GM18907 (cell line): ENCODE results near the gene PGA3.
"Not testable (repeated sequence)": the region's sequence is repeated elsewhere in the genome, so short reads cannot be mapped to it uniquely, and the experiment has no call there.

Source experiments
- ATAC-seq: cut with Tn5 transposase; IDR thresholded peaks from one replicate; pipeline ENCODE4 v1.9.1; 2021; ENCODE audit warnings: mild to moderate bottlenecking, moderate library complexity; ENCODE audit not compliant: unreplicated experiment

The PGA3 gene

DNA sequence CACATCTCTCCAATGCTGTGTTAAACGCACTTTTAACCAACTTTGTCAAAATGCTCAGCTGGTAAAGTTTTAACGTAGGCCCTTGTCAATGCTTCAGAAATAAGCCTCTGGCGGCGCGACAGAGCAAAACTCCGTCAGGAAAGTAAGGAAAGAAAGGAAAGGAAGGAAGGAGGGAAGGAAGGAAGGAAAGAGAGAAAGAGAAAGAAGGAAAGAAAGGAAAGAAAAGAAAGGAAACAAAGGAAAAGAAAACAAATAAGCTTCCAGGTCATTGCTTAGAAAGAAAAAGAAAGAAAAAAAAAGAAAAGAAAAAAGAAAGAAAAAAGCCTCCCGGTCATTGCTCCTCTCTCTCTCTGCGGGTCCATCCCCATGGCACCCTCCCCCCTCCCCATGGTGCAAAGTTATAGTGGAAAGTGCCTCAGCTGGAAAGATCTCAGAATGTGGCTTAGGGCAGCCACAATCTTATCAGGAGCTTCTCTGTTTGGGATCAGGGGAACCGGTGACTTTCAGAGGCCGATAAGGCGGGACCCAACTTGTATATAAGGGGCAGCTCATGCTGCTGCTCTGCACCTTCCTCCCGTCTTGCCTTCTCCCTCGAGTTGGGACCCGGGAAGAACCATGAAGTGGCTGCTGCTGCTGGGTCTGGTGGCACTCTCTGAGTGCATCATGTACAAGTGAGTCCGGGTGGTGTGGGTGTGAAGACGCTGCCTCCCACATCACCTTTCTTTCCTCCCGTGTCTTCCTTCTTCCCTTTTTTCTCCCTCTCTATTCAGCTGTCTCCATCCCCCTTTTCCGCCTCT is at the start of gene PGA3:
TSS of gene PGA3 (plus strand) at position 566 of the 797 bp plus-strand sequence. CDS start at position 616, 50 bp downstream.
- not testable (repeated sequence) for ATAC-seq

DNA sequence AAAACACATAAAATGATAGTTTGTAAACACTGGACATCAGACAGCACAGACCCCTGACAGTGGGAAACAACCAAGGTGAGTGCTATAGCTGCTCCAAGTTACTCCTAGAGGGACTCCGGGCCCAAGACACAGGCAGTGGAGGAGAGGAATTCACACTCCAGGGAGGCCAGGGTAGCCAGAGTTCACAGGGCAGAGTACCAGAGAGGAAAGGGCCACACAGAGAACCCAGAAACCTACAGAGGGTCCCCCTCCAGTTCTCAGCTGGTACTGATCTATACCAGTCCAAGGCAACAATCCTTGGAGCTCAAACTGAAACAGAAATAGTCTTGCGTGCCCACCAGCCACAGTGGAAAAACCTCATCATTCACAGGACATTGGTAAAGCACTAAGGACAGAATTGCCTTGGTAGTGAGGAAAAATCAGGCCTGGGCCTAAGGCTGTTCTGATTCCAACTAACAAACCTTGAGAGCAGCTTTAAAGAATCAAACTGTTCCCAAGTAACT is 49.7 kb upstream of the PGA3 start:
- no peak for ATAC-seq

DNA sequence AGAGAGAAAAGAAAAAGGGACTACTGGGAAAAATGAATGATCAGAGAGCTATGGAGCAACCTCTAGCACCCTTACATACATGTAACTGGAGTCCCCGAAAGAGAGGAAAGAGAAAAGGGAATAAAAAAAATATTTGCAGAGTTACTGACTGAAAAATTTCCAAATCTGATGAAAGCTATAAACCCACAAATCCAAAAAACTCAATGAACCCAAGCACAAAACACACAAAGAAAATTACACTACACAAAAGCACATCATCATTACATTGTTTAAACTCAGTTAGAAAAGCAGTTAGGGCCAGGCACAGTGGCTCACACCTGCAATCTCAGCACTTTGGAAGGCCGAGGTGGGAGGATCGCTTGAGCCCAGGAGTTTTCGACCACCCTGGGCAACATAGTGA is 48.8 kb upstream of the PGA3 start:
- ATAC-seq = no peak

DNA sequence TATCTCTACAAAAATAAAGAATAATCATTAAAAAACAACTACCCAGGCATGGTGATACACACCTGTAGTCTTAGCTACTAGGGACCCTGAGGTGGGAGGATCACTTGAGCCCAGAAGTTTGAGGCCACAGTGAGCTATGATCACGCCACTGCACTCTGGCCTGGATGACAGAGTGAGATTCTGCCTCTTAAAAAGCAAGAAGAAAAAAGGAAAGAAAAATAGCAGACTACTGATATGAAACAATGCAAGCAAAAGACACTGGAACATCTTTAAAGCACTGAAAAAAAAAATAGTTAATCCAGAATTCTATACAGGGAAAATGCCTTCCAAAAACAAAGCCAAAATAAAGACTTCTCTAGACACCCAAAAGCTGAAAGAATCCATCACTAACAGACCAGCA is 48.0 kb upstream of the PGA3 start:
- ATAC-seq = no peak

DNA sequence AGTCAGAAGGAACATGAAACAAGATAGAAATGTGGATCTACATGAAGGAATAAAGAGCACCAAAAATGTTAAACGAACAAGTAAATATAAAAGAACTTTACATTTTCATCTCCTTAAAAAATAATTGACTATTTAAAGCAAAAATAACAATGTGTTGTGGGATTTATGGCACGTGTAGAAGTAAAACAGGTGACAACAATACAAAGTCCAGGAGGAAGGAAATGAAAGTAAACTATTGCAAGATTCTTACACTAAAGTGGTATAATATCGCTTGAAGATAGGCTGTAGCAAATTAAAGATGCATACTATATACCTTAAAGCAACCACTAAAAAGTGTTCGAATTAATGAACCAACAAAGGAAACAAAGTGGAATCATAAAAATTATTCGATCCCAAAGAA is 47.6 kb upstream of the PGA3 start:
- no peak for ATAC-seq

DNA sequence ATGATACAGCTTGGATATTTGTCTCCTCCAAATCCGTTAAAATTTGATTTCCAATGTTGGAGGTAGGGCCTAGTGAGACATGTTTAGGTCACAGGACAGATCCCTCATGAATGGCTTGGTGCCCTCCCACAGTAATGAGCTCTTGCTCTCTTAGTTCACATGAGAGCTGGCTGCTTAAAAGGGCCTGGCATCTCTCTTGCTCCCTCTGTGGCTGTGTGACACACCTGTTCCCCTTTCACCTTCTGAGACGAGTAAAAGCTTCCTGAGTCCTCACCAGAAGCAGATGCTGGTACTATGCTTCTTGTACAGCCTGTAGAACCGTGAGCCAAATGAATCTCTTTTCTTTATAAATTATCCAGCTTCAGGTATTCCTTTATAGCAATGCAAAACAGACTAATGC is 45.6 kb upstream of the PGA3 start:
- ATAC-seq = no peak

DNA sequence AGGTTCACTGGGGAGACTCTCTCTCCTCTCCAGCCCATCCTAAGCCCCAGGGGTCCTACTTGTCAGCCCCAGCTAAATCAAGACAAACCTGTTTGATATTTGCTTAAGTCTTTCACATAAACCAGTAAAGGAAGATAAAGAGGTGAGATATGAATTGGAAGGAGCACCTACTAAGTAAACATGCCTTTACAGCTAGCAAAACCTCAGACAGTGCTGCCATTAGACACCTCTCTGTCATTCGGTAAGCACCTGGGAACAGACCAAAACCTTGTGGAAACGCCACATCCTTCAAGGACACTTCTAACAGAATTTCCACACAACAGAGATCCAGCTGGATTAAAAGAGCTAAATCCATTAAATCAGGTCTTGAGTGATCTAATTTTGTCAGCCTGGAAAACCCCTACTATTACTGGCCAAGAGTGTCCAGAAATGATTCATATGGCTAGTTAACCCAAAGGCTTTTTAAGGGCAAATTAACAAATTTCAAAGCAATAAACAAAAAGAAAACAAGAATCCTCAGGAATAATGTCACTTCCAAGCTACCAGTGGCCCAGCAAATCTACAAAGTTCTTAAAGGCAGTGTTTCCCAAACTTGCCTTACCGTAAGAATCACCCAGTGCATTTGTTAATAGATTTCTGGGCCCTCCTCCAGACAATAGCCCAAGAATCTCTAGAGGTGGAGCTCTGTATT is 44.5 kb upstream of the PGA3 start:
- ATAC-seq = no peak

DNA sequence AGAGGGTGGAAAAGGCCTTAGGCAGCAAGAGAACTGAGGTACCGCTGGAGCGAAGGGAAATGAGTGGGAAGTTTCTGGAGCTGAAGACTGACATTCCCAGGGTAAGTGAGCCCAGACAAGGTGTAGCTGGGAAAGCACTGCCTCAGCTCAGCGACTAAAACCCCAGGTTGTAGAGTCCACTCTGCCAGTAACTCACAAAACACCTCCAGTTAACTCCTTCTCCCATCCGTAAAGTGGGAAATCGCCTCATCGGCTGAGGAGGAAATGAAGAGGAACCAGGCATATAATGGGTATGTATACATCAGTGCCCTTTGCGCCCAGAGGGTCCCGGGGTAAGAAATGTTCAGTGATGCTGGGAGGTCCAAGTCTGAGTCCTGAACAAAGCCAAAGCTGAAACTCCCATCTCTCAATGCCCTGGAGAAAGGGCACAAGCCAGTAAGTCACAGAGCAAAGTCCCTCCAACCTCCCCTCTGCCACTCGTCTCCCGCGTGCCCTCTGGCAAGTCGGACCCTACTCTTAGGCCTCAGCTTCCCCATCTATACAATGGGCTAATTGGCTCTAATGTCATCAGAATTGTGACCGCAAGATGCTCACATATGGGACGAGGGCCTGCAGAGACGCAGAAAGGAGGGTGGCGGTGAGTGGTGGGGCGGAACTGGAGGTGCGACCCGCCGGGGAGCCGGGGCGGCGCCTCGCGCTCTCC is 42.7 kb upstream of the PGA3 start:
- no peak for ATAC-seq

DNA sequence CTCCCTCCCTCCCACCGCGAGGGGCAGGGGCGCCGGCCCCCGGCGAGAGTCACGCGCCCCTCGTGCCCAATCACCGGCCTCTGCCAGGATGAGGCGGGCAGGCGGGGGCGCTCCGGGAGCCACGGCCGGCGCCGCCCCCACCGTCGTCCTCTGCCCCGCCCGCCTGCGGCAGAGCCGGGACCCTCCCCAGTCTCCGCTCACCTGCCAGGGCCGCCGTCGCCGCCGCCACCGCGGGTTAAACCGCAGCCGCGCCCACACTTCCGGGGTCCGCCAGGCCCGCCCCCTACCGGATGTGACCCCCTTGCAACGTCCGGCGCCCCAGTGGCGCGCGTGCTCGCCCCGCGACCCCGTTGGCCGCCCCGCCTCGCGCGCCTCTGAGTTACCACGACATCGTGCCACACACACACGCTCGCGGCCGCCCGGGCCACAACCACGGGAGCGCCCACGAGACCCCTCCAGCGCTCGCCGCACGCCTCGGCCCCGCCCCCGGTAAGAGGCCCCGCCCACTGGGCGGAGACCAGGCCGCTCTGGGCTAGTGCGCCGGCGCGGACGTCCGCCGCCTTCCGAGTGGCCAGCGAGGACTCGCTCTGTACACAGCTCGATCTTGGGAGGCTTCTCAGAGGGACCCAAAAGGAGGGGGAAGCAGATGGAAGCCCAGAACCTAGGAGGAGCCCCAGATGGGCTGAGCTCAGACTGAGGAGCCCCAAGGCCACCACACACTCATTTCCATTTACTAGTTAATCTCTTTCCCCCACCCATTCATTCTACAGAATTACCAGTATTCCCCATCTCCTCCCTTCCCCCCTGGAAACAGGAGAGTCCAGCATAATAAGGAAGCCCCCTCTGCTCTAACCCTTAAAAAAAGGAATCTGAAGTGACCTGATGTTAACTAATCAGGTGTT is 41.9 kb upstream of the PGA3 start, which contains the start of gene VPS37C:
TSS of gene VPS37C (minus strand) at position 237 of the 902 bp plus-strand sequence. CDS start 22,597 bp downstream, outside the sequence.
- ATAC-seq = peak; percentile 81

DNA sequence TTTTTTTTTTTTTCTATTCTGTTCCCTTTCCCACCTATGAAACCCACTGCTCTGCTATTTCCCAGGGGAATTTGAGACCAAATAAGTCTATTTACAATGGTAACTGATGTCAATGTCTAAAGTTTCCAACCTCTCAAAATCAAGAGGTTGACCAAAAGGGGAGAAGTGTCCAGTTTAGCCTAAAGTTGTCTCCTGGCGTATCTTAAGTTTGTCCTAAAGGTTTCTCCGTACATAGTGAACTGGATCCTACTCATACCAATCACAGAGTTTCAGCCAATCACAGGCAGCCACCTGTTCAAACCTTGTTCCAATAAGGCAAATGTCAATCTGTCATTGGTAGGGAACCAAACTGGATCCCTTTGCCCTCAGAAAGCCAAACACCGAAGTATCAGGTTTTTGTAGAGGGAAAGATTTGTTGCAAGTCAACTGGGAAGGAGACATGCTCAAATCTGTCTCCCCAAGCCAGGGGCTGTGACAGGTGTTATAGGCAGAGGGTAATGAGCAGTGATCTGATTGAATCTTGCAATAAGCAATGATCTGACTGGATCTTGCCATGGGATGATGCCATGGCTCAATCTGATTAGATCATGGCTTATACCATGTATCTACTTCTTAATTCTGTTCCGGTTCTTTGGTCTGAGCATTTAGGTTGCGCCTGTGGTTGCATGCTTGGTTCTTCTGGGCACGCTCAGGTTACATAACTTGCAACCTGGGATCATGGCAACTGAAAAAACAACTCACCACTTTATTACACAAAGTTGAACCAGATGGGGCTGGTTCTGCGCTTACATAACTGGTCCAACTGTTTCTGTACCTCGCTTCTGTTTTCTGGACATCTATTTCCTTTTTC is 41.0 kb upstream of the PGA3 start:
- ATAC-seq = no peak

DNA sequence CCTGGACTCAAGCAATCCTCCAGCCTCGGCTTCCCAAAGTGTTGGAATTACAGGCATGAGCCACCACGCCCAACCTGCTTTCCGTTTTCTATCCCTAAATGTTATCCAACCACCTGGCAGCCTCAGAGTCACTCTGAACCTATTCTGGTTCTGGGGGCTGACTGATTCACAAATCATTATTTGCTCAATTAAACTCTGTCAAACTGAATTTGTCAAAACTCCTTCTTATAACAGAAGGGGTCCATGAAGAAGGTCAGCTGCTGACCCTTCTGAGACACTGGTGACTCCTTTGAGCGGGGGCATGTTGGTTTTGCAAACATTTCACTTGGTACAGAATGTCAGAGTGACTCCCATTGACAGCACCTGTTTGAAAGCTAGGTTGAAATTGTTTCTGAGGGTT is 40.3 kb upstream of the PGA3 start:
- ATAC-seq = no peak

DNA sequence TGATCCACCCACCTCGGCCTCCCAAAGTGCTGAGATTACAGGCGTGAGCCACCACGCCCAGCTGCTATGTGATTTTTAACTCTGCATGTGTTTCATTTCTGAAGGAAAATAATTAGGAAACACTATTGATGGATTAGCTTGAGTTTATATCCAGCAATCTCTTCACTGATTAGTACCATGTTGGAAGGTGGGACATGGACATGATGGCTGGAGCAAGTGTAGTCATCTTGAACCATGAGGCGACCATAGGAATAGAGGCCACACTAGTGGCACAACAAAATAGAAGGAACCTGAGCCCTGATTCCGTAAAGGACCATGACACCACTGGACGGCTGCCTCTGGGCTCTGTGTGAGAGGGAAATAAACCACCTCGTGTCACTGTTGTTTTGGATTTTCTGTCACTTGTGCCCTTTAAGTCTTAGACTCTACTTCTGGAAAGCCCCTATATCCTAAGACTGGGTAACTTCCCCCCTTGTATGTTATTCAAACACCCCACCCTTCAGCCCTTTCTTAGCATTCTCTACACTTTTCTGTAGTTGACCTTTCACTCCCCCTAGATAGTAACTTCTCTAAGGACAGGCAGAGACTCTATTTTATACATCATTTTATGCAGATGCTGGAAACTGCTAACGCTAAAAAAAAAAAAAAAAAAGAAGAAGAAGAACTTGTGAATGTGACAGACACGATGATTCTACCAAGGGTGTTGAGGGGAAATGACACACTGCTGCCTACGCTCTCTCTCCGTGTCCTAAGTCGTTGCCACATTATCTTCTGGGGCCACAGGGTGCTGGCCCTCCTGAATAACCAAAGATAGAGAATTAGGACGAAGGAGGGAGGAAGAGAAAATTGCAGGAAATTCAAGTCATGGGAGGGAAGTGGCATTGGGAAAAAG is 39.4 kb upstream of the PGA3 start:
- no peak for ATAC-seq

DNA sequence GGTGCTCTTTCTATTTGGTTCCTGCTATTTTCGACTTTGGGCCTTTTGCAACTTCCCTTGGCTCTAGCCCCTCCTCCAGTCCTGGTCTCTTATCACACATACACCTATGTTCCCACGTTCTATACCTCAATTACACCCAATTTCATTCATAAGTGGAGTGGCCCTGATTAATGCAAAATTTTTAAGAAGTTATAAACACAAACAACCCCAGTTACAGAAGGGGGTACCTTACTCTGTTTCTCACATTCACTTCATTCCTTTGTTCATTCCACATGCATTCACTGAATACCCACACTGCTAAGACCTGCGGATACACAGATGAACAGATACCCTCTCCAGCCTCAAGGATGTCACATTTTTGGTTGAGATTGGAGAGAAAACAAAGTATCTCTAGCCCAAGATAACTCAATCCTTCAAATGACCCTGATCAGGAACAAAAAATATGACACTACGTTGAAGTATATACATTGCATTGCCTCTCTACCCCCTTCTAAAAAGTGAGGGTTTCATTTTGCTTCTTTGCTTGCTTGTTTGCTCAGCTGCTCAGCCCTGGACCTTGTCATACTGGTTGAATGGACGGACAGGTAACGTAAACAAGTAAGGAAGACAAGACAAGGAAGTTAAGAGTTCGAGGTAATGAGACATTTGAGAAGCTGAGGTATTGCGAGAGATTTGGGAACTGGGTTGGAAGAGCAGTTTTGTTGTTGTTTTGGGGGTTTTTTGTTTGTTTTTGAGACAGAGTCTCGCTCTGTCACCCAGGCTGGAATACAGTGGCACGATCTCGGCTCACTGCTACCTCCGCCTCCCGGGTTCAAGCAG is 38.5 kb upstream of the PGA3 start:
- ATAC-seq = no peak

DNA sequence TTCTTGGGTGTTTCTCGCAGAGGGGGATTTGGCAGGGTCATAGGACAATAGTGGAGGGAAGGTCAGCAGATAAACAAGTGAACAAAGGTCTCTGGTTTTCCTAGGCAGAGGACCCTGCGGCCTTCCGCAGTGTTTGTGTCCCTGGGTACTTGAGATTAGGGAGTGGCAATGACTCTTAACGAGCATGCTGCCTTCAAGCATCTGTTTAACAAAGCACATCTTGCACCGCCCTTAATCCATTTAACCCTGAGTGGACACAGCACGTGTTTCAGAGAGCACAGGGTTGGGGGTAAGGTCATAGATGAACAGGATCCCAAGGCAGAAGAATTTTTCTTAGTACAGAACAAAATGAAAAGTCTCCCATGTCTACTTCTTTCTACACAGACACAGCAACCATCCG is 37.5 kb upstream of the PGA3 start:
- not testable (repeated sequence) for ATAC-seq

DNA sequence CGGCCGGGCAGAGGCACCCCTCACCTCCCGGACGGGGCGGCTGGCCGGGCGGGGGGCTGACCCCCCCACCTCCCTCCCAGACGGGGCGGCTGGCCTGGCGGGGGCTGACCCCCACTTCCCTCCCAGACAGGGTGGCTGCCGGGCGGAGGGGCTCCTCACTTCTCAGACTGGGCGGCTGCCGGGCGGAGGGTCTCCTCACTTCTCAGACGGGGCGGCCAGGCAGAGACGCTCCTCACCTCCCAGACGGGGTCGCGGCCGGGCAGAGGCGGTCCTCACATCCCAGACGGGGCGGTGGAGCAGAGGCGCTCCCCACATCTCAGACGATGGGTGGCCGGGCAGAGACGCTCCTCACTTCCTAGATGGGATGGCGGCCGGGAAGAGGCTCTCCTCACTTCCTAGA is 37.0 kb upstream of the PGA3 start:
- not testable (repeated sequence) for ATAC-seq

DNA sequence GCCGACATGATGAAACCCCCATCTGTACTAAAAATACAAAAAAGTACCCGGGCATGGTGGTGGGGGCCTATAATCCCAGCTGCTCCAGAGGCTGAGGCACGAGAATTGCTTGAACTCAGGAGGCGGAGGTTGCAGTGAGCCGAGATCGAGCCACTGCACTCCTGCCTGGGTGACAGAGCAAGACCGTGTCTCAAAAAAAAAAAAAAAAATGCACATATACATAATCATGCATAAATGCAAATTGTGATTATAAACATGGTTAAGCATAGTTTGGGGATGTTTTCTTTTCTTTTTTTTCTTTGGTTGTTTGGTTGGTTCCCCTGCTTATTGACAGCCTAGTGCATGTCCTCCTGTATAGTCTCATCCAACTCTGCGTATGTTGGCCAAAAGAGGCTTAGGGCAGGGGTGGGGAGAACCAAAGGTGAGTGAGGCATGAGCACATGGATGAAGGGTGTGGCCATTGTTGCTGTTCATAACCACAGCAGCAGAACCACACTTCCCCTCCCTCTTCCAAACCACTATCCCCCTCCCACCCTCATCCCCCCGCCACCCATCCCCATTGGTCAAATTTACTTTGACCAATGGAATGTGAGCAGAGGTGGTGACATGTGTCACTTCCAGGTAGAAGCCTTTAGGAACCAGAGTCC is 35.1 kb upstream of the PGA3 start:
- no peak for ATAC-seq

DNA sequence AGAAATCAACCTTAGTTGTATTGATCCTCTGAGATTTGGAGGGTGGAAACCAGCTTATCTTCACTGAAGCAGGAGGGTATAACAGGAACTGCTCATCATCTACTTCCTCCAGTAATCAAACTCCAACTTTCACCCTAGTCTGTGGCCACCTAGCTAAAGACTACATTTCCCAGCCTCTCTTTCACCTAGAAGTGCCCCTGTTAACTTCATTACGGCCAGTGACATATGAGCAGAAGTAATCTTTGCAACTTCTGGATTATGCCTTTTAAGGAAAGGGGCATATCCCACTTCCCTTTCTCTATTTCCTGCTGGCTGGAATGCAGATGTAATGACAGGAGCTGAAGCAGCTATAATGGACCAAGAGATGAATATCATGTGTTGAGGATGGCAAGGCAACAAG is 34.5 kb upstream of the PGA3 start:
- no peak for ATAC-seq
